SK-N-SH treated with all-trans-retinoic acid at 6 μM for 48 hours (cell line): ENCODE data around the gene ZNF469.

Source experiments
- ATAC-seq: fragments of 200-7000 bp; cut with Tn5 transposase; 3 replicates; pipeline ENCODE4 v1.9.1; 2020; ENCODE audit warnings: mild to moderate bottlenecking, moderate library complexity
- ARNTL ChIP-seq: fragments of 450-650 bp; formaldehyde crosslinking; IDR thresholded peaks from 2 replicates; pipeline ENCODE4 v1.5.0; 2020; ENCODE audit warnings: low read depth, mild to moderate bottlenecking, moderate library complexity, borderline replicate concordance
- BACH2 ChIP-seq: fragments of 250-450 bp; sonication (Bioruptor Pico); IDR thresholded peaks from 2 replicates; pipeline ENCODE4 v1.9.0; 2021; ENCODE audit warnings: mild to moderate bottlenecking, borderline replicate concordance
- CSDC2 ChIP-seq: fragments of 250-450 bp; sonication (Bioruptor Pico); IDR thresholded peaks from 2 replicates; pipeline ENCODE4 v1.5.0; 2020; ENCODE audit warnings: mild to moderate bottlenecking, moderate library complexity
- ESRRG ChIP-seq: fragments of 250-450 bp; sonication (Bioruptor Pico); IDR thresholded peaks from 2 replicates; pipeline ENCODE4 v1.6.1; 2021; ENCODE audit warnings: mild to moderate bottlenecking
- GLIS3 ChIP-seq: fragments of 250-450 bp; sonication (Bioruptor Pico); IDR thresholded peaks from 2 replicates; pipeline ENCODE4 v1.5.0; 2020; ENCODE audit warnings: mild to moderate bottlenecking, moderate library complexity
- ISL1 ChIP-seq: fragments of 250-450 bp; sonication (Bioruptor Pico); IDR thresholded peaks from 2 replicates; pipeline ENCODE4 v2.1.2; 2022; ENCODE audit warnings: mild to moderate bottlenecking, moderate library complexity
- OSR1 ChIP-seq: fragments of 250-450 bp; sonication (Bioruptor Pico); IDR thresholded peaks from 2 replicates; pipeline ENCODE4 v1.8.0; 2022; ENCODE audit warnings: moderate library complexity, mild to moderate bottlenecking, inconsistent platforms
- PATZ1 ChIP-seq: fragments of 250-450 bp; sonication (Bioruptor Pico); IDR thresholded peaks from 2 replicates; pipeline ENCODE4 v1.8.0; 2020; ENCODE audit warnings: mild to moderate bottlenecking, moderate library complexity, borderline replicate concordance
- PPARA ChIP-seq: fragments of 250-450 bp; sonication (Bioruptor Pico); IDR thresholded peaks from 2 replicates; pipeline ENCODE4 v1.5.0; 2020; ENCODE audit warnings: mild to moderate bottlenecking, borderline replicate concordance
- RARB ChIP-seq: fragments of 250-450 bp; sonication (Bioruptor Pico); IDR thresholded peaks from 2 replicates; pipeline ENCODE4 v1.8.0; 2021; ENCODE audit warnings: mild to moderate bottlenecking, moderate library complexity
- SNAI2 ChIP-seq: fragments of 250-450 bp; sonication (Bioruptor Pico); IDR thresholded peaks from 2 replicates; pipeline ENCODE4 v1.5.0; 2020; ENCODE audit warnings: mild to moderate bottlenecking, moderate library complexity
- TCF4 ChIP-seq: fragments of 250-450 bp; sonication (Bioruptor Pico); IDR thresholded peaks from 2 replicates; pipeline ENCODE4 v1.8.0; 2021; ENCODE audit warnings: mild to moderate bottlenecking, moderate library complexity, borderline replicate concordance
- TOX ChIP-seq: fragments of 250-450 bp; sonication (Bioruptor Pico); IDR thresholded peaks from 2 replicates; pipeline ENCODE4 v1.8.0; 2021; ENCODE audit warnings: mild to moderate bottlenecking, moderate library complexity, borderline replicate concordance
- ZFP3 ChIP-seq: fragments of 250-450 bp; sonication (Bioruptor Pico); IDR thresholded peaks from 2 replicates; pipeline ENCODE4 v1.5.0; 2020; ENCODE audit warnings: mild to moderate bottlenecking, moderate library complexity
- ZFP30 ChIP-seq: fragments of 450-650 bp; formaldehyde crosslinking; IDR thresholded peaks from 2 replicates; pipeline ENCODE4 v1.5.0; 2022; ENCODE audit warnings: mild to moderate bottlenecking, moderate library complexity
- ZNF565 ChIP-seq: fragments of 450-650 bp; formaldehyde crosslinking; conservative IDR thresholded peaks from 2 replicates; pipeline ENCODE4 v1.5.0; 2020; ENCODE audit warnings: low read depth, mild to moderate bottlenecking, moderate library complexity
- ZNF70 ChIP-seq: fragments of 450-650 bp; formaldehyde crosslinking; IDR thresholded peaks from 2 replicates; pipeline ENCODE4 v1.5.0; 2020; ENCODE audit warnings: mild to moderate bottlenecking, moderate library complexity
- TF ChIP-seq, protein P1 (sequence below): fragments of 250-450 bp; sonication (Bioruptor Pico); IDR thresholded peaks from 2 replicates; pipeline ENCODE4 v1.8.0; 2021; ENCODE audit warnings: low read depth, mild to moderate bottlenecking, moderate library complexity, borderline replicate concordance
- TF ChIP-seq, protein P2 (sequence below): fragments of 250-450 bp; sonication (Bioruptor Pico); IDR thresholded peaks from 2 replicates; pipeline ENCODE4 v1.5.1; 2021; ENCODE audit warnings: mild to moderate bottlenecking, moderate library complexity
- TF ChIP-seq, protein P3 (sequence below): fragments of 250-450 bp; sonication (Bioruptor Pico); IDR thresholded peaks from 2 replicates; pipeline ENCODE4 v1.5.0; 2020; ENCODE audit warnings: mild to moderate bottlenecking, moderate library complexity

The ZNF469 gene

GRCh38 chr16:88365244-88365865 lies 17.4 kb upstream of the ZNF469 start:
- TF ChIP-seq ESRRG (CRISPR knock-in tag) (no peak), SNAI2 (CRISPR knock-in tag) (no peak), TOX (CRISPR knock-in tag) (no peak), TCF4 (no peak)
- TF ChIP-seq, protein P1, sequence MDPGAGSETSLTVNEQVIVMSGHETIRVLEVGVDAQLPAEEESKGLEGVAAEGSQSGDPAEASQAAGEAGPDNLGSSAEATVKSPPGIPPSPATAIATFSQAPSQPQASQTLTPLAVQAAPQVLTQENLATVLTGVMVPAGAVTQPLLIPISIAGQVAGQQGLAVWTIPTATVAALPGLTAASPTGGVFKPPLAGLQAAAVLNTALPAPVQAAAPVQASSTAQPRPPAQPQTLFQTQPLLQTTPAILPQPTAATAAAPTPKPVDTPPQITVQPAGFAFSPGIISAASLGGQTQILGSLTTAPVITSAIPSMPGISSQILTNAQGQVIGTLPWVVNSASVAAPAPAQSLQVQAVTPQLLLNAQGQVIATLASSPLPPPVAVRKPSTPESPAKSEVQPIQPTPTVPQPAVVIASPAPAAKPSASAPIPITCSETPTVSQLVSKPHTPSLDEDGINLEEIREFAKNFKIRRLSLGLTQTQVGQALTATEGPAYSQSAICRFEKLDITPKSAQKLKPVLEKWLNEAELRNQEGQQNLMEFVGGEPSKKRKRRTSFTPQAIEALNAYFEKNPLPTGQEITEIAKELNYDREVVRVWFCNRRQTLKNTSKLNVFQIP (CRISPR knock-in tag) = no peak
- ATAC-seq = no peak

DNA sequence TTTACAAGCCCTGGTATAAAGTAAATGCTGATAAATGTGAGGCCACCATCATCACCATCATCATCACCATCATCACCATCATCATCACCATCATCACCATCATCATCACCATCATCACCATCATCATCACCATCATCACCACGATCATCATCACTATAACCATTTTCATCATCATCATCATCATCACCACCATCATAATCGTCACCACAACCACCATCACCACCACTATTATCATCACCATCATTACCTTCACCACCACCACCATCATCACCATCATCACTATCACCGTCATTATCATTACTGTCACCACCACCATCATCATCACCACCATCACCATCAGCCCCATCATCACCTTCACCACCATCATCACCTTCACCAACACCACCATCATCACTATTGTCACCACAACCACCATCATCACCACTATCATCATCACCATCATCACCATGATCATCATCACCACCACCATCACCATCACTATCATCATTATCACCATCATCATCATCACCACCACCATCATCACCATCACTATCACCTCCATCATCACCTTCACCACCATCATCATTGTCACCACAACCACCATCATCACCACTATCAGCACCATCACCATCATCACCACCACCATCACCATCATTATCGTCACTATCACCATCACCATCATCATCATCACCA lies 16.6 kb upstream of the ZNF469 start:
- TF ChIP-seq, protein P1 (CRISPR knock-in tag) = no peak
- no peak for TF ChIP-seq BACH2
- TF ChIP-seq TOX (CRISPR knock-in tag) = no peak
- TF ChIP-seq CSDC2 (CRISPR knock-in tag) = no peak
- no peak for TF ChIP-seq ZFP30 (CRISPR knock-in tag)
- no peak for TF ChIP-seq PPARA (CRISPR knock-in tag)
- TF ChIP-seq PATZ1 (CRISPR knock-in tag) = no peak
- no peak for TF ChIP-seq GLIS3 (CRISPR knock-in tag)
- no peak for TF ChIP-seq ZNF565
- TF ChIP-seq, protein P2, sequence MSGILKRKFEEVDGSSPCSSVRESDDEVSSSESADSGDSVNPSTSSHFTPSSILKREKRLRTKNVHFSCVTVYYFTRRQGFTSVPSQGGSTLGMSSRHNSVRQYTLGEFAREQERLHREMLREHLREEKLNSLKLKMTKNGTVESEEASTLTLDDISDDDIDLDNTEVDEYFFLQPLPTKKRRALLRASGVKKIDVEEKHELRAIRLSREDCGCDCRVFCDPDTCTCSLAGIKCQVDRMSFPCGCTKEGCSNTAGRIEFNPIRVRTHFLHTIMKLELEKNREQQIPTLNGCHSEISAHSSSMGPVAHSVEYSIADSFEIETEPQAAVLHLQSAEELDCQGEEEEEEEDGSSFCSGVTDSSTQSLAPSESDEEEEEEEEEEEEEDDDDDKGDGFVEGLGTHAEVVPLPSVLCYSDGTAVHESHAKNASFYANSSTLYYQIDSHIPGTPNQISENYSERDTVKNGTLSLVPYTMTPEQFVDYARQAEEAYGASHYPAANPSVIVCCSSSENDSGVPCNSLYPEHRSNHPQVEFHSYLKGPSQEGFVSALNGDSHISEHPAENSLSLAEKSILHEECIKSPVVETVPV (CRISPR knock-in tag) = no peak
- TF ChIP-seq ESRRG (CRISPR knock-in tag) = no peak
- no peak for ATAC-seq

DNA sequence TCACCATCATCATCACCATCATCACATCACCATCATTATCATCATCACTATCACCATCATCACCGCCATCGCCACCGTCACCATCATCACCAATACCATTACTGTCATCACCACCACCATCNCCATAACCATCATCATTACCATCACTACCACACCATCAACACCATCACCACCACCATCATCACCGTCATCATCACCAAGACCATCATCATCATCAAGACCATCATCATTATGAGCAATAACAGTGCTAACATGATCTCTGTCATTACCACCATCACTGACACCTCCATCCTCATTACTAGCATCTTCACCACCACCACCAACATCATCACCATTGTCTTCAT lies 16.1 kb upstream of the ZNF469 start:
- TF ChIP-seq CSDC2 (CRISPR knock-in tag) (no peak), ZNF70 (CRISPR knock-in tag) (no peak), ZFP3 (CRISPR knock-in tag) (no peak), OSR1 (CRISPR knock-in tag) (no peak)
- ATAC-seq = no peak

DNA sequence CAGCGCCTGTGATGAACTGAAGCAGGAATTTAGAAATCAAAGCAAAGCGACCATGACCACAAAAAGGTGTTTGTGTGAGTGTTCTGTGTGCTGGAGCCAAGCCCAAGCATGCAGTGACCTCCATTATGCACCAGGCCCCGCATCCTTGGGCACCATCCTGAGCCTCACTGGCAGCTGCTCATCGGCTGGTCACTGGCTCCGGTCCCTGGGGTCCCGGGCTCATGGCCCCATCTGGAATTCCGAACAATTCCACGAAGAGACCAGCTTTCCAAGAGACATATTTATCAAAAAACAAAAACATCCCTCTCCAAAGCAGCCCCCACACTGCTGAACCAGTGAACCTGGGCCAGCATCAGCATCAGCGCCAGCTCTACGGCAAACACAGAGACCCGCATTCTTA lies 15.2 kb upstream of the ZNF469 start:
- ATAC-seq = no peak
- TF ChIP-seq ISL1 (CRISPR knock-in tag) (no peak), GLIS3 (CRISPR knock-in tag) (no peak), ARNTL (CRISPR knock-in tag) (no peak), BACH2 (no peak), ZNF565 (no peak), CSDC2 (CRISPR knock-in tag) (no peak), RARB (CRISPR knock-in tag) (no peak), ZNF70 (CRISPR knock-in tag) (no peak), TOX (CRISPR knock-in tag) (no peak)
- TF ChIP-seq, protein P3, sequence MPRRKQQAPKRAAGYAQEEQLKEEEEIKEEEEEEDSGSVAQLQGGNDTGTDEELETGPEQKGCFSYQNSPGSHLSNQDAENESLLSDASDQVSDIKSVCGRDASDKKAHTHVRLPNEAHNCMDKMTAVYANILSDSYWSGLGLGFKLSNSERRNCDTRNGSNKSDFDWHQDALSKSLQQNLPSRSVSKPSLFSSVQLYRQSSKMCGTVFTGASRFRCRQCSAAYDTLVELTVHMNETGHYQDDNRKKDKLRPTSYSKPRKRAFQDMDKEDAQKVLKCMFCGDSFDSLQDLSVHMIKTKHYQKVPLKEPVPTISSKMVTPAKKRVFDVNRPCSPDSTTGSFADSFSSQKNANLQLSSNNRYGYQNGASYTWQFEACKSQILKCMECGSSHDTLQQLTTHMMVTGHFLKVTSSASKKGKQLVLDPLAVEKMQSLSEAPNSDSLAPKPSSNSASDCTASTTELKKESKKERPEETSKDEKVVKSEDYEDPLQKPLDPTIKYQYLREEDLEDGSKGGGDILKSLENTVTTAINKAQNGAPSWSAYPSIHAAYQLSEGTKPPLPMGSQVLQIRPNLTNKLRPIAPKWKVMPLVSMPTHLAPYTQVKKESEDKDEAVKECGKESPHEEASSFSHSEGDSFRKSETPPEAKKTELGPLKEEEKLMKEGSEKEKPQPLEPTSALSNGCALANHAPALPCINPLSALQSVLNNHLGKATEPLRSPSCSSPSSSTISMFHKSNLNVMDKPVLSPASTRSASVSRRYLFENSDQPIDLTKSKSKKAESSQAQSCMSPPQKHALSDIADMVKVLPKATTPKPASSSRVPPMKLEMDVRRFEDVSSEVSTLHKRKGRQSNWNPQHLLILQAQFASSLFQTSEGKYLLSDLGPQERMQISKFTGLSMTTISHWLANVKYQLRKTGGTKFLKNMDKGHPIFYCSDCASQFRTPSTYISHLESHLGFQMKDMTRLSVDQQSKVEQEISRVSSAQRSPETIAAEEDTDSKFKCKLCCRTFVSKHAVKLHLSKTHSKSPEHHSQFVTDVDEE = no peak
- TF ChIP-seq, protein P2 (CRISPR knock-in tag) = no peak
- TF ChIP-seq, protein P1 (CRISPR knock-in tag) = no peak
